K562 (cell line): ENCODE results near the gene RPH3AL.
"Not testable (repeated sequence)": the region's sequence is repeated elsewhere in the genome, so short reads cannot be mapped to it uniquely, and the experiment has no call there.

Source experiments
- CXXC5 ChIP-seq: fragments of 250-450 bp; sonication (Bioruptor Pico); IDR thresholded peaks from 2 replicates; pipeline ENCODE4 v1.8.0; 2022; ENCODE audit warnings: inconsistent platforms, mild to moderate bottlenecking, moderate library complexity
- GABPA ChIP-seq: fragments of 200-800 bp; sonication (Bioruptor generic); conservative IDR thresholded peaks from 2 replicates; pipeline ENCODE4 v1.6.1; 2016; ENCODE audit warnings: low read depth, missing genetic modification characterization, missing compliant biosample characterization
- JUN ChIP-seq, 2 experiments: sonication (generic) in 1 of 2; formaldehyde crosslinking in 1 of 2; IDR thresholded peaks; 2 replicates each; pipeline versions ENCODE4 v1.6.1 to v1.8.0; 2012 to 2022; ENCODE audit warnings: borderline replicate concordance in 2 of 2, mild to moderate bottlenecking in 2 of 2, improper control_type of control experiment in 1 of 2, low read depth in 1 of 2, low read length in 1 of 2, missing genetic modification reagents in 1 of 2
- MAZ ChIP-seq, 2 experiments: fragments of 450-650 bp in 1 of 2; sonication (generic) in 1 of 2; formaldehyde crosslinking; IDR thresholded peaks in 1 of 2; conservative IDR thresholded peaks in 1 of 2; 2 replicates each; pipeline versions ENCODE4 v1.4.0 to v1.5.0; 2020; ENCODE audit warnings: mild to moderate bottlenecking in 1 of 2, missing genetic modification reagents in 1 of 2
- MTA1 ChIP-seq: fragments of 450-650 bp; IDR thresholded peaks from 2 replicates; pipeline ENCODE4 v1.6.1; 2017; ENCODE audit warnings: borderline replicate concordance
- SIN3A ChIP-seq, 2 experiments: fragments of 150-350 bp in 1 of 2; IDR thresholded peaks; 2 replicates each; pipeline ENCODE4 v1.6.1; 2011 to 2016; ENCODE audit warnings: borderline replicate concordance in 2 of 2, low read depth in 2 of 2, low read length in 2 of 2, mild to moderate bottlenecking in 2 of 2, moderate library complexity in 2 of 2; ENCODE audit not compliant: control insufficient read depth in 1 of 2
- YY1 ChIP-seq, 3 experiments: IDR thresholded peaks; 2 replicates each; pipeline ENCODE4 v1.6.1; 2011; ENCODE audit warnings: low read length in 2 of 3, mild to moderate bottlenecking in 2 of 3, moderate library complexity in 2 of 3, borderline replicate concordance in 1 of 3, control low read depth in 1 of 3, low read depth in 1 of 3; ENCODE audit not compliant: insufficient read depth in 3 of 3, insufficient replicate concordance in 2 of 3, control insufficient read depth in 1 of 3, insufficient read length in 1 of 3; ENCODE audit errors: extremely low read depth in 1 of 3
- ZNF224 ChIP-seq: sonication (generic); formaldehyde crosslinking; IDR thresholded peaks from 2 replicates; pipeline ENCODE4 v1.8.0; 2022; ENCODE audit warnings: mild to moderate bottlenecking, missing genetic modification reagents
- ZNF274 ChIP-seq: IDR thresholded peaks from 2 replicates; pipeline ENCODE4 v1.6.1; 2011; ENCODE audit warnings: low read depth, mild to moderate bottlenecking, low read length, moderate library complexity, borderline replicate concordance
- TF ChIP-seq, protein P1 (sequence below): sonication (generic); formaldehyde crosslinking; IDR thresholded peaks from 2 replicates; pipeline ENCODE4 v1.8.1; 2022; ENCODE audit warnings: missing genetic modification reagents

DNA sequence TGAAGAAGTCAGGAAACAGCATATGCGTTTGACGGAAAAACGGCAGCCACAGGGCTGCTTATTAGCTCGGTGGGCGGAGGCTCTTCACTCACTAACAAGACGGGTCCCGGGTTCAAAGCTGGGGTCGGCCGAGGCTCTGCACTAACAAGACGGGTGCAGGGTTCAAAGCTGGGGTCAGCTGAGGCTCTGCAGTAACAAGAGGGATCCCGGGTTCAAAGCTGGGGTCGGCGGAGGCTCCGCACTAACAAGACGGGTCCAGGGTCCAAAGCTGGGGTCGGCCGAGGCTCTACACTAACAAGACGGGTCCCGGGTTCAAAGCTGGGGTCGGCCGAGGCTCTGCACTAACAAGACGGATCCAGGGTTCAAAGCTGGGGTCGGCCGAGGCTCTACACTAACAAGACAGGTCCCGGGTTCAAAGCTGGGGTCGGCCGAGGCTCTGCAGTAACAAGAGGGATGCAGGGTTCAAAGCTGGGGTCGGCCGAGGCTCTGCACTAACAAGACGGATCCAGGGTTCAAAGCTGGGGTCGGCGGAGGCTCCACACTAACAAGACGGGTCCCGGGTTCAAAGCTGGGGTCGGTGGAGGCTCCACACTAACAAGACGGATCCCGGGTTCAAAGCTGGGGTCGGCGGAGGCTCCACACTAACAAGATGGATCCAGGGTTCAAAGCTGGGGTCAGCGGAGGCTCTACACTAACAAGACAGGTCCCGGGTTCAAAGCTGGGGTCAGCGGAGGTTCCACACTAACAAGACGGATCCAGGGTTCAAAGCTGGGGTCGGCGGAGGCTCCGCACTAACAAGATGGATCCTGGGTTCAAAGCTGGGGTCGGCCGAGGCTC, 117.4 kb downstream of the RPH3AL start:
- not testable (repeated sequence) for TF ChIP-seq ZNF224; CXXC5 (CRISPR knock-in tag); MAZ (CRISPR knock-in tag; conservative IDR thresholded peaks at IDR 0.05 in 1 of 2, IDR thresholded peaks at IDR 0.05 in 1 of 2); JUN (IDR thresholded peaks at IDR 0.05; ENCODE audit: borderline replicate concordance, low read depth, low read length); JUN (CRISPR knock-in tag; IDR thresholded peaks at IDR 0.05; ENCODE audit: borderline replicate concordance); MTA1; GABPA (tag); SIN3A (IDR thresholded peaks at IDR 0.05; ENCODE audit: borderline replicate concordance in 2 of 2, control insufficient read depth in 1 of 2, low read depth in 2 of 2, low read length in 2 of 2); YY1 (IDR thresholded peaks at IDR 0.05; ENCODE audit: borderline replicate concordance in 1 of 3, control insufficient read depth in 1 of 3, extremely low read depth in 1 of 3, insufficient read depth in 3 of 3, insufficient read length in 1 of 3, insufficient replicate concordance in 2 of 3, low read depth in 1 of 3, low read length in 2 of 3); ZNF274
- TF ChIP-seq, protein P1, sequence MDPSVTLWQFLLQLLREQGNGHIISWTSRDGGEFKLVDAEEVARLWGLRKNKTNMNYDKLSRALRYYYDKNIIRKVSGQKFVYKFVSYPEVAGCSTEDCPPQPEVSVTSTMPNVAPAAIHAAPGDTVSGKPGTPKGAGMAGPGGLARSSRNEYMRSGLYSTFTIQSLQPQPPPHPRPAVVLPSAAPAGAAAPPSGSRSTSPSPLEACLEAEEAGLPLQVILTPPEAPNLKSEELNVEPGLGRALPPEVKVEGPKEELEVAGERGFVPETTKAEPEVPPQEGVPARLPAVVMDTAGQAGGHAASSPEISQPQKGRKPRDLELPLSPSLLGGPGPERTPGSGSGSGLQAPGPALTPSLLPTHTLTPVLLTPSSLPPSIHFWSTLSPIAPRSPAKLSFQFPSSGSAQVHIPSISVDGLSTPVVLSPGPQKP (CRISPR knock-in tag) = not testable (repeated sequence)
